Measurements from ENCODE around the gene NUP188. TPM values are rescaled to one million over a fixed set of nuclear protein-coding genes. Genes with fewer than 3 reads are reported as not detected.

Gene NUP188
- total and polyA plus RNA-seq, 2 of the 13 experiments (the other 11 are each of a cell fraction or from before 2014, with no cell fraction given), result 28.0 to 38.5 TPM

- TF ChIP-seq DDIT3 (CRISPR knock-in tag; IDR thresholded peaks at IDR 0.05) (no peak), ZBTB40 (IDR thresholded peaks at IDR 0.05) (no peak), ZBTB40 (CRISPR knock-in tag; IDR thresholded peaks at IDR 0.05) (no peak), ARID4A (CRISPR knock-in tag; IDR thresholded peaks at IDR 0.05; ENCODE audit: borderline replicate concordance) (peak; percentile 94), ZNF20 (CRISPR knock-in tag; IDR thresholded peaks at IDR 0.05) (0 out of 2 replicates have a peak, but pooled peaks have one; percentile 32), TOE1 (CRISPR knock-in tag; IDR thresholded peaks at IDR 0.05) (no peak), ZMAT3 (CRISPR knock-in tag; conservative IDR thresholded peaks at IDR 0.05) (peak; percentile 93), GRHL1 (CRISPR knock-in tag; conservative IDR thresholded peaks at IDR 0.05) (no peak), ZNF670 (CRISPR knock-in tag; IDR thresholded peaks at IDR 0.05; ENCODE audit: borderline replicate concordance) (peak; percentile 88), ZKSCAN5 (CRISPR knock-in tag; IDR thresholded peaks at IDR 0.05) (0 out of 2 replicates have a peak, but pooled peaks have one; percentile 4), RFX3 (CRISPR knock-in tag; IDR thresholded peaks at IDR 0.05) (no peak), NFIC (IDR thresholded peaks at IDR 0.05; ENCODE audit: low read length) (no peak)
Observed at GRCh38 chr9:128947527-128948301, at the start of gene NUP188, which contains the start of gene DOLK (continued).

Data from HepG2 (cell line).